Lung (tissue), 12 donors: ENCODE results near the gene KIAA0513. TPM values are rescaled to one million over a fixed set of nuclear protein-coding genes. Genes with fewer than 3 reads are reported as not detected.

Experiments used
- ATAC-seq: fragments of 200-7000 bp; cut with Tn5 transposase; one replicate; pipeline ENCODE4 v1.9.1; 2020; ENCODE audit warnings: moderate number of reproducible peaks; ENCODE audit not compliant: insufficient read depth, low FRiP score
- DNase-seq, 3 donors: peaks; one replicate each; pipeline ENCODE4 v3.0.0-alpha.2; 2013 to 2017
- H3K27ac ChIP-seq, 2 donors: one replicate each; pipeline ENCODE4 v1.5.1; 2013; ENCODE audit warnings: mild to moderate bottlenecking in 2 of 2, moderate library complexity in 2 of 2, control low read depth in 1 of 2, inconsistent platforms in 1 of 2, low read depth in 1 of 2, low read length in 1 of 2
- H3K27me3 ChIP-seq, 3 donors: one replicate each; pipeline ENCODE4 v1.5.1; 2013; ENCODE audit warnings: low read length in 2 of 3; ENCODE audit not compliant: control insufficient read depth in 3 of 3, insufficient read depth in 3 of 3
- H3K36me3 ChIP-seq, 4 donors: one replicate each; pipeline ENCODE4 v1.5.1; 2013; ENCODE audit warnings: low read length in 4 of 4, mild to moderate bottlenecking in 1 of 4, moderate library complexity in 1 of 4; ENCODE audit not compliant: control insufficient read depth in 4 of 4, insufficient read depth in 4 of 4
- H3K4me1 ChIP-seq, 5 donors: one replicate each; pipeline ENCODE4 v1.5.1; 2013; ENCODE audit warnings: low read length in 5 of 5, mild to moderate bottlenecking in 2 of 5, moderate library complexity in 1 of 5; ENCODE audit not compliant: control insufficient read depth in 5 of 5, insufficient read depth in 5 of 5
- H3K4me3 ChIP-seq: one replicate; pipeline ENCODE4 v1.5.1; 2013; ENCODE audit warnings: mild to moderate bottlenecking, control low read depth, moderate library complexity
- H3K9ac ChIP-seq, 2 donors: one replicate each; pipeline ENCODE4 v1.5.1; 2013; ENCODE audit warnings: low read length in 2 of 2, control low read depth in 1 of 2; ENCODE audit not compliant: insufficient read depth in 1 of 2
- H3K9me3 ChIP-seq, 4 donors: one replicate each; pipeline ENCODE4 v1.5.1; 2013; ENCODE audit warnings: low read length in 3 of 4, mild to moderate bottlenecking in 1 of 4, moderate library complexity in 1 of 4; ENCODE audit not compliant: control insufficient read depth in 4 of 4, insufficient read depth in 3 of 4
- WGBS, 2 donors: extraction: QIAGEN DNeasy Blood & Tissue Kit; methylation state at CpG; one replicate each; pipeline ENCODE4 v1.1.7; 2013; 5-methylcytosine and 5-hydroxymethylcytosine counted together
- polyA plus RNA-seq, 2 donors: library from polyadenylated mRNA; stranded (reverse); fragments of 200-250 nt; gene quantifications; one replicate each; pipeline ENCODE4 v1.2.1, GENCODE V29; 2013
- total RNA-seq, 2 donors: library from RNA; depleted of rRNA in 1 of 2; stranded (reverse); fragments of >200 nt in 1 of 2; gene quantifications; one replicate each; pipeline ENCODE4 v1.2.1, GENCODE V29; 2014 to 2021
- TF ChIP-seq, protein P1 (sequence below): IDR thresholded peaks from 2 replicates; pipeline ENCODE4 v1.5.1; 2012; ENCODE audit warnings: mild to moderate bottlenecking; ENCODE audit errors: control extremely low read depth, extremely low read depth
- donor health status: control.
- donor health status: control.
- donor health status: Bipolar disorder and iron deficiency.
- donor health status: healthy.
- donor health status: DM: yes; HTN: yes; CAD: no.

KIAA0513 gene
- total and polyA plus RNA-seq, 4 donors, result 10.4 to 23.5 (median 12.0) TPM

- Histone ChIP-seq H3K4me3 (no peak overlapping the region), H3K27me3 (no peaks in the 10 kb centered on the region), H3K4me1 (no peaks in the 10 kb centered on the region), H3K27ac (no peak overlapping the region), H3K36me3 (no peaks in the 10 kb centered on the region), H3K9me3 (no peaks in the 10 kb centered on the region), H3K9ac (no peak overlapping the region)
- DNase-seq (no peak), ATAC-seq (no peak)
- WGBS, 2 donors, result 90 to 92% methylated on average over 12 of the region's 12 CpGs
- TF ChIP-seq, protein P1, sequence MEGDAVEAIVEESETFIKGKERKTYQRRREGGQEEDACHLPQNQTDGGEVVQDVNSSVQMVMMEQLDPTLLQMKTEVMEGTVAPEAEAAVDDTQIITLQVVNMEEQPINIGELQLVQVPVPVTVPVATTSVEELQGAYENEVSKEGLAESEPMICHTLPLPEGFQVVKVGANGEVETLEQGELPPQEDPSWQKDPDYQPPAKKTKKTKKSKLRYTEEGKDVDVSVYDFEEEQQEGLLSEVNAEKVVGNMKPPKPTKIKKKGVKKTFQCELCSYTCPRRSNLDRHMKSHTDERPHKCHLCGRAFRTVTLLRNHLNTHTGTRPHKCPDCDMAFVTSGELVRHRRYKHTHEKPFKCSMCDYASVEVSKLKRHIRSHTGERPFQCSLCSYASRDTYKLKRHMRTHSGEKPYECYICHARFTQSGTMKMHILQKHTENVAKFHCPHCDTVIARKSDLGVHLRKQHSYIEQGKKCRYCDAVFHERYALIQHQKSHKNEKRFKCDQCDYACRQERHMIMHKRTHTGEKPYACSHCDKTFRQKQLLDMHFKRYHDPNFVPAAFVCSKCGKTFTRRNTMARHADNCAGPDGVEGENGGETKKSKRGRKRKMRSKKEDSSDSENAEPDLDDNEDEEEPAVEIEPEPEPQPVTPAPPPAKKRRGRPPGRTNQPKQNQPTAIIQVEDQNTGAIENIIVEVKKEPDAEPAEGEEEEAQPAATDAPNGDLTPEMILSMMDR, result no peak
These were observed 76.6 kb downstream of the KIAA0513 start for GRCh38 chr16:85104147-85104546.

GRCh38 chr16:85104821-85105391 is 77.3 kb downstream of the KIAA0513 start:
- ATAC-seq (no peak), DNase-seq (no peak)
- TF ChIP-seq, protein P1, result no peak
- no peaks in the 10 kb centered on the region for H3K36me3 ChIP-seq
- no peaks in the 10 kb centered on the region for H3K9me3 ChIP-seq
- 31 to 55% methylated on average over 11 of the region's 11 CpGs for WGBS, 2 donors
- H3K9ac ChIP-seq, result no peak overlapping the region
- H3K27ac ChIP-seq, result no peak overlapping the region
- no peaks in the 10 kb centered on the region for H3K27me3 ChIP-seq
- no peak overlapping the region for H3K4me3 ChIP-seq
- H3K4me1 ChIP-seq, result no peaks in the 10 kb centered on the region

GRCh38 chr16:85105475-85105874 is 77.9 kb downstream of the KIAA0513 start:
- Histone ChIP-seq H3K27me3 (no peaks in the 10 kb centered on the region), H3K36me3 (no peaks in the 10 kb centered on the region), H3K4me1 (no peaks in the 10 kb centered on the region), H3K27ac (no peak overlapping the region), H3K4me3 (no peak overlapping the region), H3K9ac (no peak overlapping the region), H3K9me3 (no peaks in the 10 kb centered on the region)
- WGBS, 2 donors, result 80 to 92% methylated on average over 5 of the region's 5 CpGs
- ATAC-seq (no peak), DNase-seq (no peak)
- TF ChIP-seq, protein P1, result no peak

- Histone ChIP-seq H3K9me3 (no peaks in the 10 kb centered on the region), H3K4me1 (no peaks in the 10 kb centered on the region), H3K27me3 (no peaks in the 10 kb centered on the region), H3K9ac (no peak overlapping the region), H3K36me3 (no peaks in the 10 kb centered on the region), H3K4me3 (no peak overlapping the region), H3K27ac (no peak overlapping the region)
- TF ChIP-seq, protein P1, result no peak
- 84 to 85% methylated on average over 9 of the region's 9 CpGs for WGBS, 2 donors
- no peak for ATAC-seq
- no peak for DNase-seq
These were observed 79.5 kb downstream of the KIAA0513 start for GRCh38 chr16:85107083-85107482.
